HG03135 (cell line): ENCODE measurements around the gene SET.
"Not testable (repeated sequence)": the region's sequence is repeated elsewhere in the genome, so short reads cannot be mapped to it uniquely, and the experiment has no call there.

ENCODE experiments used
- ATAC-seq: cut with Tn5 transposase; IDR thresholded peaks from one replicate; pipeline ENCODE4 v1.9.1; 2021; ENCODE audit warnings: mild to moderate bottlenecking, moderate library complexity; ENCODE audit not compliant: unreplicated experiment

SET gene

GRCh38 chr9:128688501-128689292, at the start of gene SET:
SET (plus strand) TSS chr9:128689222; CDS start chr9:128689583, 361 bp downstream.
- ATAC-seq: peak; percentile 67

- no peak for ATAC-seq
Observed at GRCh38 chr9:128640603-128641002, 48.4 kb upstream of the SET start.

GRCh38 chr9:128642675-128643245, 46.3 kb upstream of the SET start:
- ATAC-seq: no peak

- no peak for ATAC-seq
Observed at GRCh38 chr9:128643519-128644300, 45.3 kb upstream of the SET start.

- ATAC-seq: not testable (repeated sequence)
Observed at GRCh38 chr9:128648206-128648605, 40.8 kb upstream of the SET start.

- ATAC-seq: no peak
Observed at GRCh38 chr9:128651798-128652197, 37.2 kb upstream of the SET start.

GRCh38 chr9:128653908-128654307, 35.1 kb upstream of the SET start:
- ATAC-seq: no peak

GRCh38 chr9:128654481-128654880, 34.5 kb upstream of the SET start:
- ATAC-seq: no peak

GRCh38 chr9:128656416-128657343, 32.3 kb upstream of the SET start, which contains the start of gene DYNC2I2:
DYNC2I2 (minus strand) TSS chr9:128656847; CDS start chr9:128656726, 121 bp downstream.
- ATAC-seq: peak; percentile 55

- ATAC-seq: no peak
Observed at GRCh38 chr9:128657344-128657704, 31.7 kb upstream of the SET start.

- ATAC-seq: no peak
Observed at GRCh38 chr9:128657796-128658195, 31.2 kb upstream of the SET start.

- not testable (repeated sequence) for ATAC-seq
Observed at GRCh38 chr9:128666481-128666941, 22.5 kb upstream of the SET start.

- no peak for ATAC-seq
Observed at GRCh38 chr9:128669786-128670185, 19.2 kb upstream of the SET start.

GRCh38 chr9:128675382-128675781, 13.6 kb upstream of the SET start:
- no peak for ATAC-seq

- no peak for ATAC-seq
Observed at GRCh38 chr9:128677794-128678193, 11.2 kb upstream of the SET start.

GRCh38 chr9:128683340-128684064, 5.5 kb upstream of the SET start:
- no peak for ATAC-seq

- no peak for ATAC-seq
Observed at GRCh38 chr9:128684065-128684324, 5.0 kb upstream of the SET start.

- ATAC-seq: peak; percentile 27
Observed at GRCh38 chr9:128684325-128685199, 4.5 kb upstream of the SET start.
